ACC112 (cell line): Measurements from ENCODE around the gene FAM25G.
"Not testable (repeated sequence)": the region's sequence is repeated elsewhere in the genome, so short reads cannot be mapped to it uniquely, and the experiment has no call there.

Experiments
- H2AFZ ChIP-seq: fragments of 200-600 bp; sonication (generic); one replicate; pipeline ENCODE4 v1.6.0; 2017; ENCODE audit warnings: antibody characterized with exemption, low read length; ENCODE audit not compliant: unreplicated experiment
- H3K27ac ChIP-seq: fragments of 200-600 bp; sonication (generic); 2 replicates; pipeline ENCODE4 v1.5.1; 2014; ENCODE audit warnings: low read depth, mild to moderate bottlenecking, antibody characterized with exemption, low read length, moderate library complexity
- H3K27me3 ChIP-seq: fragments of 200-600 bp; sonication (generic); 2 replicates; pipeline ENCODE4 v1.6.1; 2014; ENCODE audit warnings: mild to moderate bottlenecking, antibody characterized with exemption, low read length, moderate library complexity, mixed read lengths; ENCODE audit not compliant: insufficient read depth
- H3K36me3 ChIP-seq: fragments of 200-600 bp; sonication (generic); 2 replicates; pipeline ENCODE4 v1.6.1; 2016; ENCODE audit warnings: mild to moderate bottlenecking, antibody characterized with exemption, low read length, moderate library complexity, mixed read lengths; ENCODE audit not compliant: insufficient read depth
- H3K4me1 ChIP-seq: fragments of 200-600 bp; sonication (generic); one replicate; pipeline ENCODE4 v1.6.1; 2016; ENCODE audit warnings: low read length, mixed read lengths; ENCODE audit not compliant: insufficient read depth, unreplicated experiment, control insufficient read depth
- H3K4me3 ChIP-seq: fragments of 200-600 bp; sonication (generic); 2 replicates; pipeline ENCODE4 v1.5.1; 2014; ENCODE audit warnings: mild to moderate bottlenecking, low read depth, low read length
- H3K79me2 ChIP-seq: fragments of 200-600 bp; sonication (generic); one replicate; pipeline ENCODE4 v1.6.0; 2016; ENCODE audit warnings: low read length; ENCODE audit not compliant: control insufficient read depth, unreplicated experiment, insufficient read depth

The FAM25G gene

DNA sequence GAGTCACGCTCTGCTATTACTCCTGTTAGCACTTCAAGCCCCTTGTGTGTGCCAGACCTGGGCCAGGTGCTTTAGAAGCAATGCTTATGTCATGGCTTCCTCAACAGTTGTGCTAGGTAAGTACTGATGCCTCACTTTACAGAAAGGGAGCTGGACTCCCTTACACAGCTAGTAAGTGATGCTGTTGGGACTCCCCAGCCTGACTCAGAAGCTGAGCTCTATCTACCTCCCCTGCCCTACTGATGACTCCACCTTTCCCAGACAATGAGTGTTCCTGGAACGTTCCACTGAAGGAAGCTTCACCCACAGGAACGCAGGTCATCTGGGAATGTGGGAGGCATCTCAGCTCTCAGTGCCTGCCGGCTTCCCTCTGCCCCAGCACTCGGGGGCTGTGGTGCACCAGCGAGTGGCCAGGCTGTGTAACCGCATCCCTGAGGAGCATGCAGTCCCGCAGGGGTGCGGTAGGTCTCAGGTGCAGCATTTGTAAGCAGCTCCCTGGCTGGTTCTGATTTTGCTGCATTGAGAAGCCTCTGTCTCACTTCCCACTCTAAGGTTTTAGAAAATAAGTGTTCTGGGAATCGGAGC, 10.2 kb downstream of the FAM25G start:
- H2AFZ ChIP-seq, H3K4me3 ChIP-seq, H3K27ac ChIP-seq, H3K27me3 ChIP-seq, H3K79me2 ChIP-seq, H3K4me1 ChIP-seq, H3K36me3 ChIP-seq: not testable (repeated sequence)

GRCh38 chr10:47480133-47480532, 11.4 kb downstream of the FAM25G start:
- not testable (repeated sequence) for H3K4me3 ChIP-seq, H3K79me2 ChIP-seq, H2AFZ ChIP-seq, H3K27ac ChIP-seq, H3K27me3 ChIP-seq, H3K36me3 ChIP-seq, H3K4me1 ChIP-seq

DNA sequence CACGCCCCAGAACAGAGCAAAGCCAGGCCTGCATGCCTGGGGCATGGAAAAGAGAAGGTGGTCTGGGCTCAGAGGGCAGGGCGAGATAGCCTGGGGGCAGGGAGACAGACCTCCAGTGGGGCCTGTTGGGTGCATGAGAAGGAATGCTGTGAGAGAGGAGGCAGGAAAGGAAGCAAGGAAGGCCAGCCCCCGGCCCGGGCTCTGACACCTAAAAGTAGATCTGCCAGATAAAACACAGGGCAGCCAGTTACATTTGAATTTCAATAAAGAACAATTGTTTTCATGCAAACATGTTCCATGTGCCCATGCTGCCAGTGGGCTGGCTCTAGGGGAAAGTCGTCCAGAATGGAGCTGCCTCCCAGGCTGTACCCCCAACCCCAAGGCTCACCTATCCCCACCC, 13.4 kb downstream of the FAM25G start:
- not testable (repeated sequence) for H3K27me3 ChIP-seq, H2AFZ ChIP-seq, H3K4me3 ChIP-seq, H3K4me1 ChIP-seq, H3K79me2 ChIP-seq, H3K36me3 ChIP-seq, H3K27ac ChIP-seq

GRCh38 chr10:47477078-47477477, 14.4 kb downstream of the FAM25G start:
- H3K4me3 ChIP-seq, H3K4me1 ChIP-seq, H3K27me3 ChIP-seq, H3K27ac ChIP-seq, H2AFZ ChIP-seq, H3K79me2 ChIP-seq, H3K36me3 ChIP-seq: not testable (repeated sequence)

DNA sequence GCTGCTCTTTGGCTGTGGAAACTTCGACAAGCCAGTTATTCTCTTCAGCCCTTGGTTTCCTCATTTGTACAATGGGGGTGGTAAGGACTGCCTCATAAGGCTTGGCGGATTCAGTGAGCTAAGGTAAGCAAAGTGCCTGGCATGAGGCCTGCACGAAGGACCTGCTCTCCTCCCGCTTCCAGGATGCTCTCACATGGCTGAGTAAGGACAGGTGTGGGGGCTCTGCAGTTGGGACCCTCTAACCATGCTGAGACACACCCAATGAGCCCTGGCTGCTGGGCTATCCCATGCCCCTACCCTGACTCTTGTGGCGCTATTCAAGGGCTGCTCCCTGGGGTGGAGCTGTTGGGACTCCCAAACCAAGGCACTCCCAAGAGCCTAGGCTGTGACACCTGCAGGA, 16.4 kb downstream of the FAM25G start:
- H3K4me3 ChIP-seq, H3K27me3 ChIP-seq, H3K4me1 ChIP-seq, H3K79me2 ChIP-seq, H3K36me3 ChIP-seq, H2AFZ ChIP-seq, H3K27ac ChIP-seq: not testable (repeated sequence)

- not testable (repeated sequence) for H3K4me1 ChIP-seq, H3K4me3 ChIP-seq, H3K79me2 ChIP-seq, H2AFZ ChIP-seq, H3K27ac ChIP-seq, H3K27me3 ChIP-seq, H3K36me3 ChIP-seq
Observed at GRCh38 chr10:47473516-47473915, 18.0 kb downstream of the FAM25G start.

GRCh38 chr10:47472647-47473046, 18.9 kb downstream of the FAM25G start:
- not testable (repeated sequence) for H2AFZ ChIP-seq, H3K79me2 ChIP-seq, H3K4me1 ChIP-seq, H3K27ac ChIP-seq, H3K36me3 ChIP-seq, H3K27me3 ChIP-seq, H3K4me3 ChIP-seq

GRCh38 chr10:47472072-47472471, 19.4 kb downstream of the FAM25G start:
- not testable (repeated sequence) for H3K27me3 ChIP-seq, H2AFZ ChIP-seq, H3K27ac ChIP-seq, H3K4me1 ChIP-seq, H3K79me2 ChIP-seq, H3K36me3 ChIP-seq, H3K4me3 ChIP-seq

DNA sequence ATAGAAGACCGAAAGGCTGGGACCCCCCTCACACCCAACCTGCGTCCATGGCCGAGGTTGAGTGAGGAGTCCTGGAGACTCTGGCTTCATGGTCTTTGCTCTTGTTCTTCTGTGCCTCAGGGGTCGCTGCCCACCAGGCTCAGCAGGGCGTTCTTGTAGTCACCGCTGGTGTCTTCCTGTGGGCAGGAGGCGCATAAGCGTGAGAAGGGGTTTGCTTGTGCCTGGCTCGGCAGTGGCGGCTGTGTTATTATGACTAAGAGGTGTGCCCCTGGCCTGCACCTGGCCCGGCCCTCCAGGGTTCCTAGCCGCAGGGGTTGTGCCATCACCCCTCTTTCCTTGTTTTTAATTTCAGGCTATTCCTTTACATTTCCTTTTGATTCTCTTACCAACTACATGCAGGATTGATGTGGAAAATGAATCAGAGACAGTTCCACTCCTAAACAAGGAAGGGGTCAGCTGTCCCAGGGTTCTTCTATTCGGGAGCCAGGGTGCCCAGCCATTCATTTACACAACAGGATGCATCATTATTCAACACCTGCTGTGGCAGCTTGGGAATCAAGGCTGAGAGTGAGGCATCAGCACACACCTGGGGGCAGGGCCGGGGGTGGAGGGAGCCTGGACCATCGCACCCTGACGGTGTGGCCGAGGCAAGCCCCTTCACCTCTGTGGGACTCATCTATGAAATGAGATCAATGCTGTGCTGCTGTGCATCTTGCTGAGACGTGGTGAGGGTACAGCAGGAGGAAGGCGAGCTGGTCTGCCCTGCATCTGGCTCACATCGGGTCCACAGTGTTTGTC, 22.6 kb downstream of the FAM25G start:
- not testable (repeated sequence) for H3K27ac ChIP-seq, H3K4me1 ChIP-seq, H3K27me3 ChIP-seq, H3K4me3 ChIP-seq, H2AFZ ChIP-seq, H3K36me3 ChIP-seq, H3K79me2 ChIP-seq

- not testable (repeated sequence) for H3K27me3 ChIP-seq, H3K36me3 ChIP-seq, H2AFZ ChIP-seq, H3K4me1 ChIP-seq, H3K79me2 ChIP-seq, H3K27ac ChIP-seq, H3K4me3 ChIP-seq
Observed at GRCh38 chr10:47467957-47468356, 23.5 kb downstream of the FAM25G start.

DNA sequence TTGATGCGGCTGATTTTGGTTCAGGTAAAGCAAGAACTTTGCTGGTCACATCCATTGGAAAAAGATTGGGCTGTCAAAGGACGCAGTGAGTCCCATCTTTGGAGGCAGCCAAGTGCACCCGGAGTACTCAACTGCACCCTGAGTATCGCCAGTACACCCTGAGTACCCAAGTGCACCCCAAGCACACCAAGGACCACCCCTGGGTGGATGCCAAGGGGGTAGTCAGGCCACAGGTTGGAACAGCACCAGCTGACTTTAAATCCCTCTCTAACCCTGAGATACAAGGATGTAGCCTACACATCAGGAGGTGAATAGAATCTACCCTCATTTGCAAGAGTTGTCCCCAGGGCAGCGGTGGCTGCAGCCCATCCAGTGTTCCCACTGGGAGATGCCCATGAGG, 24.0 kb downstream of the FAM25G start:
- not testable (repeated sequence) for H3K79me2 ChIP-seq, H3K27ac ChIP-seq, H2AFZ ChIP-seq, H3K27me3 ChIP-seq, H3K36me3 ChIP-seq, H3K4me1 ChIP-seq, H3K4me3 ChIP-seq
